ENCODE measurements around the gene CNTNAP5.

The CNTNAP5 gene

GRCh38 chr2:124626993-124627392 lies 601.9 kb downstream of the CNTNAP5 start:
- DNase-seq (ENCODE audit: low spot score), result no peak

GRCh38 chr2:124633812-124634211 lies 608.7 kb downstream of the CNTNAP5 start:
- no peak for DNase-seq (ENCODE audit: low spot score)

GRCh38 chr2:124639524-124639923 lies 614.4 kb downstream of the CNTNAP5 start:
- no peak for DNase-seq (ENCODE audit: low spot score)

GRCh38 chr2:124640221-124640750 lies 615.2 kb downstream of the CNTNAP5 start:
- no peak for DNase-seq (ENCODE audit: low spot score)

- DNase-seq (ENCODE audit: low spot score), result no peak
Observed at GRCh38 chr2:124646166-124646815, 621.2 kb downstream of the CNTNAP5 start.

GRCh38 chr2:124647245-124647644 lies 622.2 kb downstream of the CNTNAP5 start:
- no peak for DNase-seq (ENCODE audit: low spot score)

GRCh38 chr2:124647663-124648062 lies 622.6 kb downstream of the CNTNAP5 start:
- no peak for DNase-seq (ENCODE audit: low spot score)

GRCh38 chr2:124649001-124649400 lies 623.9 kb downstream of the CNTNAP5 start:
- DNase-seq (ENCODE audit: low spot score), result no peak

- DNase-seq (ENCODE audit: low spot score), result no peak
Observed at GRCh38 chr2:124652099-124652498, 627.0 kb downstream of the CNTNAP5 start.

GRCh38 chr2:124658373-124658772 lies 633.3 kb downstream of the CNTNAP5 start:
- no peak for DNase-seq (ENCODE audit: low spot score)

- no peak for DNase-seq (ENCODE audit: low spot score)
Observed at GRCh38 chr2:124661558-124661957, 636.5 kb downstream of the CNTNAP5 start.

- no peak for DNase-seq (ENCODE audit: low spot score)
Observed at GRCh38 chr2:124662946-124663644, 638.0 kb downstream of the CNTNAP5 start.

- DNase-seq (ENCODE audit: low spot score), result no peak
Observed at GRCh38 chr2:124663645-124663997, 638.5 kb downstream of the CNTNAP5 start.

- DNase-seq (ENCODE audit: low spot score), result no peak
Observed at GRCh38 chr2:124664363-124664762, 639.3 kb downstream of the CNTNAP5 start.

GRCh38 chr2:124666976-124667375 lies 641.9 kb downstream of the CNTNAP5 start:
- no peak for DNase-seq (ENCODE audit: low spot score)

- DNase-seq (ENCODE audit: low spot score), result no peak
Observed at GRCh38 chr2:124668161-124668560, 643.1 kb downstream of the CNTNAP5 start.

GRCh38 chr2:124670187-124670586 lies 645.1 kb downstream of the CNTNAP5 start:
- DNase-seq (ENCODE audit: low spot score), result no peak

- no peak for DNase-seq (ENCODE audit: low spot score)
Observed at GRCh38 chr2:124678043-124678442, 653.0 kb downstream of the CNTNAP5 start.

- DNase-seq (ENCODE audit: low spot score), result no peak
Observed at GRCh38 chr2:124683536-124684428, 658.7 kb downstream of the CNTNAP5 start.

GRCh38 chr2:124689348-124689747 lies 664.3 kb downstream of the CNTNAP5 start:
- no peak for DNase-seq (ENCODE audit: low spot score)

- DNase-seq (ENCODE audit: low spot score), result no peak
Observed at GRCh38 chr2:124692216-124692615, 667.1 kb downstream of the CNTNAP5 start.

- no peak for DNase-seq (ENCODE audit: low spot score)
Observed at GRCh38 chr2:124692707-124693106, 667.6 kb downstream of the CNTNAP5 start.

- DNase-seq (ENCODE audit: low spot score), result no peak
Observed at GRCh38 chr2:124693156-124693555, 668.1 kb downstream of the CNTNAP5 start.
